HL-60 (cell line): ENCODE measurements around the gene FAM78A.

Source experiments
- GABPA ChIP-seq: IDR thresholded peaks from 2 replicates; pipeline ENCODE4 v1.6.1; 2012; ENCODE audit warnings: low read depth
- POLR2AphosphoS5 ChIP-seq: IDR thresholded peaks from 2 replicates; pipeline ENCODE4 v1.6.1; 2012; ENCODE audit warnings: low read depth
- SPI1 ChIP-seq: IDR thresholded peaks from 2 replicates; pipeline ENCODE4 v1.6.1; 2012; ENCODE audit warnings: low read depth, mild to moderate bottlenecking, borderline replicate concordance
- TF ChIP-seq, protein P1 (sequence below): IDR thresholded peaks from one replicate; pipeline ENCODE4 v1.5.1; 2011; ENCODE audit warnings: low read length, control low read depth, inconsistent platforms; ENCODE audit not compliant: insufficient read depth
- TF ChIP-seq, protein P2 (sequence below): IDR thresholded peaks from 2 replicates; pipeline ENCODE4 v1.6.1; 2012; ENCODE audit warnings: low read depth; ENCODE audit not compliant: insufficient replicate concordance

DNA sequence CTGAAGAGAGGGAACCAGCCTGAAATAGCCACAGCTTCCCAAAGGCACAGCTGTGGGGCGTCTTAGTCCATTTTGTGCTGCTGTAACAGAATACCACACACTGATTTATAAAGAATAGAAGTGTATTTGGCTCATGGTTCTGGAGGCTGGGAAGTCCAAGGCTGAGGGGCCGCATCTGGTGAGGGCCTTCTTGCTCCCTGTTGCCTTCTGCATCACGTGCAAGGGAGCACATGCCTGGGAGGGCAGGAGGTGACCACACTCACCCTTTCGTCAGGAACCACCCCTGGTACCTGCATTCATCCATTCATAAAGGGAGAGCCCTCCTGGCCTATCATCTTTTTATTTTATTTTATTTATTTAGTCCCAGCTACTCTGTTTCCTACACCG, 23.6 kb upstream of the FAM78A start:
- TF ChIP-seq POLR2AphosphoS5, result no peak
- TF ChIP-seq, protein P1, sequence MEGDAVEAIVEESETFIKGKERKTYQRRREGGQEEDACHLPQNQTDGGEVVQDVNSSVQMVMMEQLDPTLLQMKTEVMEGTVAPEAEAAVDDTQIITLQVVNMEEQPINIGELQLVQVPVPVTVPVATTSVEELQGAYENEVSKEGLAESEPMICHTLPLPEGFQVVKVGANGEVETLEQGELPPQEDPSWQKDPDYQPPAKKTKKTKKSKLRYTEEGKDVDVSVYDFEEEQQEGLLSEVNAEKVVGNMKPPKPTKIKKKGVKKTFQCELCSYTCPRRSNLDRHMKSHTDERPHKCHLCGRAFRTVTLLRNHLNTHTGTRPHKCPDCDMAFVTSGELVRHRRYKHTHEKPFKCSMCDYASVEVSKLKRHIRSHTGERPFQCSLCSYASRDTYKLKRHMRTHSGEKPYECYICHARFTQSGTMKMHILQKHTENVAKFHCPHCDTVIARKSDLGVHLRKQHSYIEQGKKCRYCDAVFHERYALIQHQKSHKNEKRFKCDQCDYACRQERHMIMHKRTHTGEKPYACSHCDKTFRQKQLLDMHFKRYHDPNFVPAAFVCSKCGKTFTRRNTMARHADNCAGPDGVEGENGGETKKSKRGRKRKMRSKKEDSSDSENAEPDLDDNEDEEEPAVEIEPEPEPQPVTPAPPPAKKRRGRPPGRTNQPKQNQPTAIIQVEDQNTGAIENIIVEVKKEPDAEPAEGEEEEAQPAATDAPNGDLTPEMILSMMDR, result no peak
- TF ChIP-seq, protein P2, sequence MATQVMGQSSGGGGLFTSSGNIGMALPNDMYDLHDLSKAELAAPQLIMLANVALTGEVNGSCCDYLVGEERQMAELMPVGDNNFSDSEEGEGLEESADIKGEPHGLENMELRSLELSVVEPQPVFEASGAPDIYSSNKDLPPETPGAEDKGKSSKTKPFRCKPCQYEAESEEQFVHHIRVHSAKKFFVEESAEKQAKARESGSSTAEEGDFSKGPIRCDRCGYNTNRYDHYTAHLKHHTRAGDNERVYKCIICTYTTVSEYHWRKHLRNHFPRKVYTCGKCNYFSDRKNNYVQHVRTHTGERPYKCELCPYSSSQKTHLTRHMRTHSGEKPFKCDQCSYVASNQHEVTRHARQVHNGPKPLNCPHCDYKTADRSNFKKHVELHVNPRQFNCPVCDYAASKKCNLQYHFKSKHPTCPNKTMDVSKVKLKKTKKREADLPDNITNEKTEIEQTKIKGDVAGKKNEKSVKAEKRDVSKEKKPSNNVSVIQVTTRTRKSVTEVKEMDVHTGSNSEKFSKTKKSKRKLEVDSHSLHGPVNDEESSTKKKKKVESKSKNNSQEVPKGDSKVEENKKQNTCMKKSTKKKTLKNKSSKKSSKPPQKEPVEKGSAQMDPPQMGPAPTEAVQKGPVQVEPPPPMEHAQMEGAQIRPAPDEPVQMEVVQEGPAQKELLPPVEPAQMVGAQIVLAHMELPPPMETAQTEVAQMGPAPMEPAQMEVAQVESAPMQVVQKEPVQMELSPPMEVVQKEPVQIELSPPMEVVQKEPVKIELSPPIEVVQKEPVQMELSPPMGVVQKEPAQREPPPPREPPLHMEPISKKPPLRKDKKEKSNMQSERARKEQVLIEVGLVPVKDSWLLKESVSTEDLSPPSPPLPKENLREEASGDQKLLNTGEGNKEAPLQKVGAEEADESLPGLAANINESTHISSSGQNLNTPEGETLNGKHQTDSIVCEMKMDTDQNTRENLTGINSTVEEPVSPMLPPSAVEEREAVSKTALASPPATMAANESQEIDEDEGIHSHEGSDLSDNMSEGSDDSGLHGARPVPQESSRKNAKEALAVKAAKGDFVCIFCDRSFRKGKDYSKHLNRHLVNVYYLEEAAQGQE, result no peak
- no peak for TF ChIP-seq GABPA
- no peak for TF ChIP-seq SPI1
